ENCODE data around the gene UBL3. TPM values are rescaled to one million over a fixed set of nuclear protein-coding genes. Genes with fewer than 3 reads are reported as not detected.

The UBL3 gene
- total RNA-seq, 3 donors from 2014 or later (not counting 1 experiment from before 2014, with no cell fraction given), result 29.6 to 36.0 (median 31.5) TPM

DNA sequence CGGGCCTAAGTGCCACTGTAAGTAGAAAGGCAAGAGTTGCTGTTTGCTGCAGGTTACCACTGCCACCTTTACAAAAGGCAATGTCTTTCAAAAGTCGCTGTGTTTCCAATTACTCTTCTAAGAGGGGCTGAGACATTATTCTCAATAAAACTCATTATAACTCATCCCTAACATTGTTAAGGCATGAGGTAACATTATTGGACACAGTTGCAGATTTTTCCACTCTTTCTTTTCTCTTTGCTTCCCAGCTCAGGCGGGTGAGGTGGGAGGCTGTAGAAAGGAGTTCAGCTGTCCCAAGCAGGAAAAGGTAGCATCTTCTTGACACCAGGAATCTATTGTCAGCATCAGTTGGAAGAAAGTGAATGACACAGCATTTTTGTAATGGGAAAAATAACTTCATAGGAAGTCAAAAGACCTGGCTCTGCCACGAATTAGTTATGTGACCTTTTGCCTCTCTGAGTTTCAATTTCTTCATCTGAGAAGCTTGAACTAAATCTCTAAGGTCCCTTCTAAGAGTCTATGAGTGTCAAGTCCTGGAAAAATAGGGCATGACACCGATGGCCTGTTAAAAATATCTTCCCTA, 2.1 kb upstream of the UBL3 start:
- intact Hi-C loops (cut with micrococcal nuclease), result no loop called here
- Histone ChIP-seq H3K4me3 (ENCODE audit: low read length) (no peak overlapping the region), H3K27me3 (ENCODE audit: control insufficient read depth, insufficient read depth, low read length) (no peaks in the 10 kb centered on the region), H3K27ac (ENCODE audit: low read length) (no peak overlapping the region), H3K4me1 (ENCODE audit: control insufficient read depth, insufficient read depth, low read length) (peaks cover 2% of the 10 kb centered on the region), H3K9me3 (ENCODE audit: control insufficient read depth, insufficient read depth, low read length) (no peaks in the 10 kb centered on the region), H3K36me3 (ENCODE audit: control insufficient read depth, insufficient read depth, low read length) (no peaks in the 10 kb centered on the region)
- Mint-ChIP-seq H3K4me1 (peaks cover 25 to 26% of the 10 kb centered on the region in 2 donors), H3K27ac (no peak overlapping the region), H3K4me3 (no peak overlapping the region), H3K27me3 (ENCODE audit: low read depth in 2 of 2) (peaks cover 6% of the 10 kb centered on the region in 2 donors), H3K9me3 (no peaks in the 10 kb centered on the region), H3K36me3 (no peaks in the 10 kb centered on the region)
- TF ChIP-seq, protein P1, sequence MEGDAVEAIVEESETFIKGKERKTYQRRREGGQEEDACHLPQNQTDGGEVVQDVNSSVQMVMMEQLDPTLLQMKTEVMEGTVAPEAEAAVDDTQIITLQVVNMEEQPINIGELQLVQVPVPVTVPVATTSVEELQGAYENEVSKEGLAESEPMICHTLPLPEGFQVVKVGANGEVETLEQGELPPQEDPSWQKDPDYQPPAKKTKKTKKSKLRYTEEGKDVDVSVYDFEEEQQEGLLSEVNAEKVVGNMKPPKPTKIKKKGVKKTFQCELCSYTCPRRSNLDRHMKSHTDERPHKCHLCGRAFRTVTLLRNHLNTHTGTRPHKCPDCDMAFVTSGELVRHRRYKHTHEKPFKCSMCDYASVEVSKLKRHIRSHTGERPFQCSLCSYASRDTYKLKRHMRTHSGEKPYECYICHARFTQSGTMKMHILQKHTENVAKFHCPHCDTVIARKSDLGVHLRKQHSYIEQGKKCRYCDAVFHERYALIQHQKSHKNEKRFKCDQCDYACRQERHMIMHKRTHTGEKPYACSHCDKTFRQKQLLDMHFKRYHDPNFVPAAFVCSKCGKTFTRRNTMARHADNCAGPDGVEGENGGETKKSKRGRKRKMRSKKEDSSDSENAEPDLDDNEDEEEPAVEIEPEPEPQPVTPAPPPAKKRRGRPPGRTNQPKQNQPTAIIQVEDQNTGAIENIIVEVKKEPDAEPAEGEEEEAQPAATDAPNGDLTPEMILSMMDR (IDR thresholded peaks at IDR 0.05), result no peak
- WGBS (ENCODE audit: insufficient coverage), result 77% methylated on average over 4 of the region's 5 CpGs
- DNase-seq (no peak), ATAC-seq (no peak)

DNA sequence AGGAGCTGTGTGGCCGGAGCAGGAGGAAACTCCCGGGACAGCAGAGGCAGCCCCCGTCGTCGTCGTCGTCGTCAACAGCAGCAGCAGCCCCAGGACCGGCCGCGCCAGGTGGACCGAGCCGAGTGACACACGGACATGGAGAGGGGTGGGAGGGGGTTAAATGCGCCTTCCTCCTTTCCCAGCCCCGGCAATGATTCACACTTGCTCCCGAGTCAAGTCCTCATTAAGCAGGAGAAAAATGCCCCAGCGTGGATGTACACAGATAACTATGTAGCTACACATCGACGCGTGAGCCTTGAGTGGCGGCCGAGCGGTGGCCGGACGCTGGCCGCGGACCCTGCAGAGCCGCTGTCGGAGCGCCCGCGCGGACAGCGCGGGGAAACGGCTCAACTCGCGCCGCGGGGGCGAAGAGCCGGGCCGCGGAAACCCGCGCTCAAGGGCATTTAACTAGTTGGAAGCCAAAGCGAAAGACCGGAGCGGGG, 645 bp downstream of the UBL3 start:
- under 1% methylated on average over 50 of the region's 50 CpGs for WGBS (ENCODE audit: insufficient coverage)
- H3K27me3 Mint-ChIP-seq (ENCODE audit: low read depth in 2 of 2), result peaks cover 0 to 3% of the 10 kb centered on the region in 2 donors
- intact Hi-C loops (cut with micrococcal nuclease), result loop anchor here (1.0 to 5.0 kb wide), 4 partner anchors 53 to 263 kb away; partner anchors contain the start of gene SLC7A1
- DNase-seq, result peak; percentile 48 to 58
- peak overlapping the region; percentile 96 to 100 for H3K27ac Mint-ChIP-seq
- Histone ChIP-seq H3K4me1 (ENCODE audit: control insufficient read depth, insufficient read depth, low read length) (peaks cover 6% of the 10 kb centered on the region), H3K27me3 (ENCODE audit: control insufficient read depth, insufficient read depth, low read length) (no peaks in the 10 kb centered on the region), H3K4me3 (ENCODE audit: low read length) (peak overlapping the region; percentile 95), H3K27ac (ENCODE audit: low read length) (peak overlapping the region; percentile 99), H3K36me3 (ENCODE audit: control insufficient read depth, insufficient read depth, low read length) (no peaks in the 10 kb centered on the region), H3K9me3 (ENCODE audit: control insufficient read depth, insufficient read depth, low read length) (no peaks in the 10 kb centered on the region)
- H3K4me1 Mint-ChIP-seq, result peaks cover 44 to 53% of the 10 kb centered on the region in 2 donors
- peak; percentile 2 to 15 (median 8) for ATAC-seq
- no peaks in the 10 kb centered on the region for H3K36me3 Mint-ChIP-seq
- TF ChIP-seq, protein P1 (IDR thresholded peaks at IDR 0.05), result no peak
- H3K9me3 Mint-ChIP-seq, result no peaks in the 10 kb centered on the region
- H3K4me3 Mint-ChIP-seq, result peak overlapping the region; percentile 95

DNA sequence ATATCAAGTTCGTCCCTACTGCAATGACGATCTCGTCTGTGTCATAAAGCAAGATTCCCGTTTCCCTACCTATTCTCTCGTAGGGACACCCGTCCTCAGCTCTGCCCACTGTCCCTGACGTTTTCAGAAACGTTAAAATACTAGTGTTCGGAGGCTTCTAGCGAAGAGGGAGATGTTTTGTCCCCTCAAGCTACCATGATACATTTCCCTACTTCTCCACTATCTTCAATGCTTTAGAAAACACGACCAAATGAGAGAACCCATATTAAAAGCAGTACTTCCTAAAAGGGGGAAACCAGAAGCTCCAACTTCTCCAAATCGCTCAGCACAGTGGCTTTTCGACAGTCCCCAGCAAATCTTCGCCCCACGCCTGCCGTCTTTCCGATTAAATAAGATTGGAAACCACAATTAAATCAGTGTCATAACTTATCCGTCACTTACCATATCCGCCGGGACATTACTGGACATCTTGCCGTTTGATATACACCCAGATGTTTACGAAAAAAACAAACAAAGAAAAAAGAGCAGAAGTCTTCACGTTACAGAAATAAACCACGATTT, 1.3 kb downstream of the UBL3 start:
- peaks cover 6% of the 10 kb centered on the region for H3K4me1 ChIP-seq (ENCODE audit: control insufficient read depth, insufficient read depth, low read length)
- no peaks in the 10 kb centered on the region for H3K36me3 ChIP-seq (ENCODE audit: control insufficient read depth, insufficient read depth, low read length)
- peak overlapping the region; percentile 99 for H3K27ac ChIP-seq (ENCODE audit: low read length)
- Mint-ChIP-seq H3K27ac (peak overlapping the region; percentile 88 to 100), H3K36me3 (no peaks in the 10 kb centered on the region), H3K4me3 (peak overlapping the region; percentile 95), H3K27me3 (ENCODE audit: low read depth in 2 of 2) (no peaks in the 10 kb centered on the region), H3K4me1 (peaks cover 47 to 57% of the 10 kb centered on the region in 2 donors), H3K9me3 (no peaks in the 10 kb centered on the region)
- intact Hi-C loops (cut with micrococcal nuclease), result loop anchor here (2.0 to 5.0 kb wide), 3 partner anchors 73 to 263 kb away; partner anchors contain the start of gene SLC7A1
- DNase-seq, result peak in 1 of 2 donors; percentile 65
- TF ChIP-seq, protein P1 (IDR thresholded peaks at IDR 0.05), result no peak
- peak overlapping the region; percentile 95 for H3K4me3 ChIP-seq (ENCODE audit: low read length)
- H3K9me3 ChIP-seq (ENCODE audit: control insufficient read depth, insufficient read depth, low read length), result no peaks in the 10 kb centered on the region
- H3K27me3 ChIP-seq (ENCODE audit: control insufficient read depth, insufficient read depth, low read length), result no peaks in the 10 kb centered on the region
- ATAC-seq, result peak in 2 of 3 donors; percentile 3
- WGBS (ENCODE audit: insufficient coverage), result 0% methylated on average over 24 of the region's 24 CpGs

Measured in natural killer cell (primary cell).